ENCODE data around the gene PEX14.

Gene PEX14

GRCh38 chr1:10676963-10677362, 202.2 kb downstream of the PEX14 start:
- H3K4me3 ChIP-seq (ENCODE audit: low read depth, low read length), result no peak overlapping the region
- in situ Hi-C loops (cut with HindIII; ENCODE audit: low sequenced_read_pairs), result no loop called here
- DNase-seq (ENCODE audit: low read depth), result no peak
- TF ChIP-seq CTCF (IDR thresholded peaks at IDR 0.05; ENCODE audit: low read depth, low read length, missing control alignments), result no peak

- in situ Hi-C loops (cut with HindIII; ENCODE audit: low sequenced_read_pairs), result no loop called here
- H3K4me3 ChIP-seq (ENCODE audit: low read depth, low read length), result no peak overlapping the region
- peak; percentile 4 for DNase-seq (ENCODE audit: low read depth)
- TF ChIP-seq CTCF (IDR thresholded peaks at IDR 0.05; ENCODE audit: low read depth, low read length, missing control alignments), result no peak
Measured at GRCh38 chr1:10677491-10678391, 203.0 kb downstream of the PEX14 start.

GRCh38 chr1:10678402-10678801, 203.7 kb downstream of the PEX14 start:
- TF ChIP-seq CTCF (IDR thresholded peaks at IDR 0.05; ENCODE audit: low read depth, low read length, missing control alignments), result no peak
- no peak for DNase-seq (ENCODE audit: low read depth)
- no peak overlapping the region for H3K4me3 ChIP-seq (ENCODE audit: low read depth, low read length)
- in situ Hi-C loops (cut with HindIII; ENCODE audit: low sequenced_read_pairs), result no loop called here

GRCh38 chr1:10678852-10679251, 204.1 kb downstream of the PEX14 start:
- in situ Hi-C loops (cut with HindIII; ENCODE audit: low sequenced_read_pairs), result no loop called here
- no peak for TF ChIP-seq CTCF (IDR thresholded peaks at IDR 0.05; ENCODE audit: low read depth, low read length, missing control alignments)
- DNase-seq (ENCODE audit: low read depth), result no peak
- no peak overlapping the region for H3K4me3 ChIP-seq (ENCODE audit: low read depth, low read length)

GRCh38 chr1:10679496-10680220, 204.9 kb downstream of the PEX14 start:
- no peak overlapping the region for H3K4me3 ChIP-seq (ENCODE audit: low read depth, low read length)
- DNase-seq (ENCODE audit: low read depth), result peak; percentile 27
- in situ Hi-C loops (cut with HindIII; ENCODE audit: low sequenced_read_pairs), result no loop called here
- no peak for TF ChIP-seq CTCF (IDR thresholded peaks at IDR 0.05; ENCODE audit: low read depth, low read length, missing control alignments)
